ENCODE data around the gene TLCD3A.
"Not testable (repeated sequence)": the region's sequence is repeated elsewhere in the genome, so short reads cannot be mapped to it uniquely, and the experiment has no call there.

The TLCD3A gene

GRCh38 chr17:732067-732901, at the start of gene TLCD3A:
TLCD3A (plus strand) TSS chr17:732596; CDS start chr17:732648, 52 bp downstream.
- DNase-seq: peak; percentile 14 to 39

GRCh38 chr17:683040-683439, 49.4 kb upstream of the TLCD3A start:
- no peak for DNase-seq

GRCh38 chr17:683499-684254, 48.7 kb upstream of the TLCD3A start:
- no peak for DNase-seq

GRCh38 chr17:685006-685405, 47.4 kb upstream of the TLCD3A start:
- DNase-seq: no peak

GRCh38 chr17:688100-688989, 44.1 kb upstream of the TLCD3A start:
- no peak for DNase-seq

- DNase-seq: no peak
Observed at GRCh38 chr17:689556-690275, 42.7 kb upstream of the TLCD3A start.

- DNase-seq: no peak
Observed at GRCh38 chr17:690361-690760, 42.0 kb upstream of the TLCD3A start.

GRCh38 chr17:691423-691822, 41.0 kb upstream of the TLCD3A start:
- no peak for DNase-seq

- no peak for DNase-seq
Observed at GRCh38 chr17:692116-692515, 40.3 kb upstream of the TLCD3A start.

GRCh38 chr17:693791-694638, 38.4 kb upstream of the TLCD3A start:
- no peak for DNase-seq

- no peak for DNase-seq
Observed at GRCh38 chr17:696369-696768, 36.0 kb upstream of the TLCD3A start.

GRCh38 chr17:697682-698081, 34.7 kb upstream of the TLCD3A start:
- DNase-seq: no peak

GRCh38 chr17:698096-698495, 34.3 kb upstream of the TLCD3A start:
- DNase-seq: not testable (repeated sequence)

GRCh38 chr17:699345-699744, 33.1 kb upstream of the TLCD3A start:
- DNase-seq: no peak

GRCh38 chr17:700504-701094, 31.8 kb upstream of the TLCD3A start:
- DNase-seq: peak in 1 of 2 donors; percentile 61

GRCh38 chr17:703081-703875, 29.1 kb upstream of the TLCD3A start:
- DNase-seq: no peak

GRCh38 chr17:704111-704864, 28.1 kb upstream of the TLCD3A start:
- DNase-seq: no peak

GRCh38 chr17:705011-705410, 27.4 kb upstream of the TLCD3A start:
- DNase-seq: no peak

- no peak for DNase-seq
Observed at GRCh38 chr17:705863-706262, 26.5 kb upstream of the TLCD3A start.

Data from hippocampal formation (tissue), 2 donors.